Naive thymus-derived CD8-positive, alpha-beta T cell (primary cell): ENCODE results near the gene ECSIT. TPM values are rescaled to one million over a fixed set of nuclear protein-coding genes. Genes with fewer than 3 reads are reported as not detected.

ENCODE experiments used
- ATAC-seq, 2 donors: fragments of 150-1000 bp; cut with Tn5 transposase in 1 of 2; sonication (Bioruptor Pico), chemical (Tn5 transposase) in 1 of 2; 1 replicate in 1 of 2; 2 replicates in 1 of 2; pipeline ENCODE4 v1.10.0; 2021; ENCODE audit warnings: mild to moderate bottlenecking in 2 of 2, moderate library complexity in 2 of 2
- POLR2A ChIA-PET: fragments of 350-600 bp; sonication (Branson Sonifier 250); formaldehyde crosslinking; loops from one replicate; lab custom pipeline; 2021; ENCODE audit warnings: antibody characterized with exemption; lab: Charles Lee
- DNase-seq, 10 donors: peaks; one replicate each; pipeline versions ENCODE4 v3.0.0 to v3.0.0-alpha.2; 2020 to 2022
- H3K27ac Mint-ChIP-seq, 10 donors: one replicate each; pipeline ENCODE4 v1.8.0; 2020 to 2022; ENCODE audit warnings: mild to moderate bottlenecking in 10 of 10, mixed read lengths in 10 of 10, moderate library complexity in 4 of 10, inconsistent platforms in 1 of 10
- H3K27me3 Mint-ChIP-seq, 5 donors: one replicate each; pipeline ENCODE4 v1.8.0; 2021 to 2022; ENCODE audit warnings: mixed read lengths in 5 of 5
- H3K36me3 Mint-ChIP-seq, 3 donors: one replicate each; pipeline ENCODE4 v1.8.0; 2020 to 2022; ENCODE audit warnings: mixed read lengths in 3 of 3, mild to moderate bottlenecking in 2 of 3, inconsistent platforms in 1 of 3
- H3K4me1 Mint-ChIP-seq, 4 donors: one replicate each; pipeline ENCODE4 v1.8.0; 2021 to 2022; ENCODE audit warnings: mixed read lengths in 4 of 4
- H3K4me3 Mint-ChIP-seq, 10 donors: one replicate each; pipeline ENCODE4 v1.8.0; 2020 to 2022; ENCODE audit warnings: mild to moderate bottlenecking in 10 of 10, mixed read lengths in 10 of 10, moderate library complexity in 6 of 10, inconsistent platforms in 1 of 10
- H3K9me3 Mint-ChIP-seq, 9 donors: one replicate each; pipeline ENCODE4 v1.8.0; 2020 to 2022; ENCODE audit warnings: mixed read lengths in 9 of 9, mild to moderate bottlenecking in 3 of 9, inconsistent platforms in 1 of 9, moderate library complexity in 1 of 9
- polyA plus RNA-seq, 3 donors: library from polyadenylated mRNA; unstranded; fragments of 300-500 nt; fragmentation: Illumina TruSeq; gene quantifications; one replicate each; pipeline ENCODE4 v1.2.3, GENCODE V29; 2021
- total RNA-seq, 8 experiments: library from RNA in 2 of 8; stranded (reverse) in 2 of 8; gene quantifications; one replicate each; pipeline ENCODE4 v1.2.3 and lab custom pipeline; 2021 to 2026

Gene ECSIT
- total and polyA plus RNA-seq, 5 experiments from 2014 or later: 34.3 to 50.8 (median 40.1) TPM

GRCh38 chr19:11541238-11541637, 12.3 kb upstream of the ECSIT start:
- Mint-ChIP-seq H3K36me3 (no peaks in the 10 kb centered on the region), H3K27ac (no peak overlapping the region), H3K4me1 (peaks cover 0 to 11% (median 4%) of the 10 kb centered on the region in 4 donors), H3K27me3 (peaks cover 4 to 49% (median 19%) of the 10 kb centered on the region in 5 donors), H3K9me3 (no peaks in the 10 kb centered on the region), H3K4me3 (no peak overlapping the region)
- DNase-seq (no peak), ATAC-seq (no peak)
- POLR2A ChIA-PET: interaction anchor here (0.7 kb wide), 1 partner anchor 34 kb away, joined by 3 read pairs; no protein-coding TSS in a partner anchor

DNA sequence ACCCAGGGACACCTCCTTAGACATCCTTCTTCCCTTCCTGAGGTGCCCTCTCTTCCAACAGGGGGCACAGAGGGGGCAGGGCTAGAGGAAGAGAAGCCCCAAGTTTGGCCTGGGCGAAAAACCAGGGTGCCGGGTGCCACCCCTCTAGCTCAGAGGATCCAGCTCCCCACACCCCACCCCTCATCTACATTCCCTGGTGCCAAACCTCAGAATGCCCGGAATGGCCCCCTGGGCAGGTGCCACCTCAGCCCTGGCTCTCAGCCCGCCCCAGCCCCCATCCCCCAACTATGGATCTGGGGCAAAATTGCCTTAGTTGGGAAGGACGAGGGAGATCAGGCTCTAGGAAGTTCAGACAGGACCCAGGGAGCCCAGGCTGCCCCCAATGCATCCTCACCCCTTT, 11.7 kb upstream of the ECSIT start:
- no peaks in the 10 kb centered on the region for H3K9me3 Mint-ChIP-seq
- peaks cover 1 to 15% (median 5%) of the 10 kb centered on the region in 4 donors for H3K4me1 Mint-ChIP-seq
- H3K36me3 Mint-ChIP-seq: no peaks in the 10 kb centered on the region
- peaks cover 4 to 49% (median 19%) of the 10 kb centered on the region in 5 donors for H3K27me3 Mint-ChIP-seq
- H3K4me3 Mint-ChIP-seq: no peak overlapping the region
- H3K27ac Mint-ChIP-seq: no peak overlapping the region
- ATAC-seq (no peak), DNase-seq (no peak)
- POLR2A ChIA-PET: no interaction called here

DNA sequence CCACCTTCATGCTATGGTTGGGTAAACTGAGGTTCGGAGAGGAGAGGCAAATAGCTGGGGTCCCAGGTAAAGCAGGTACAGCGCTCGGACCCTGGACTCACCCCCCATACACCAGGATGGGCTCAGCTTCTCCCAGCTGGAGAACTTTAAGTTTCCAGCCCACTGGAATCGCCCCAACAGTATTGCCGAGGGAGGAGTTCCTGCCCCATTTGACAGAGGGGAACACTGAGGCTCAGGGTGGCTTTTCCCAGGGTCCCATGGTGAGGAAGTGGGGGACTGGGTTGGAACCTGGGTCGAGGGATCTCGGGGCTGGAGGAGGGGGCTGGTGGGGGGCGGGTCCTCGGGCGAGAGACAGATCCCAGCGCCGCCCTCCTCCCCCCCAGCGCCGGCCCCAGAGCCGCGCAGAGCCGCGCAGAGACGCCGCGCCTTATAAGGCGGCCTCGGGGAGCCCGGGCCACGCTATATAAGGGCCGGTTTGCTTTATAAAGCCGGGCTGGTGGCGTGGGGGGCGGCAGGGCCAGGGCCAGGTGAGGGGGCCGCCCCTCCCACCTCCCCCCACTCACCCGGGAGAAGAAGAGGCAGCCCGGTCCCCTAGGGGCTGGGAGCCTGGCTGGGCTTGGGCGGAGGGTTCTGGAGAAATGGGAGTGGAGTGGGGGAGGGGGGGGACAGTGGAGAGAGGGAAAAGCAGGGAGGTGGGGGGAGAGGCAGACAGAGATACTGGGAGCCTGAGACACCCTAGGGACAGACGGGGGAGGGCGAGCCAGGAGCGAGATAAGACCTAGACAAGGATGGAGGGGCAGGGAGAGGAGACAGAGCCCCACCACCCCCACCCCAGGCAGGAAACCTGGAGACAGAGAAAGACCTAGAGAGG, 10.8 kb upstream of the ECSIT start:
- no peaks in the 10 kb centered on the region for H3K36me3 Mint-ChIP-seq
- no peak for DNase-seq
- no peak overlapping the region for H3K4me3 Mint-ChIP-seq
- POLR2A ChIA-PET: no interaction called here
- H3K27ac Mint-ChIP-seq: no peak overlapping the region
- no peaks in the 10 kb centered on the region for H3K9me3 Mint-ChIP-seq
- no peak for ATAC-seq
- H3K4me1 Mint-ChIP-seq: peaks cover 4 to 22% (median 11%) of the 10 kb centered on the region in 4 donors
- H3K27me3 Mint-ChIP-seq: peaks cover 4 to 45% (median 19%) of the 10 kb centered on the region in 5 donors

- no peaks in the 10 kb centered on the region for H3K36me3 Mint-ChIP-seq
- peak within 1 kb of the TSS in 1 of 10 donors; percentile 56 for H3K27ac Mint-ChIP-seq
Observed at GRCh38 chr19:11538232-11539036, 9.5 kb upstream of the ECSIT start, which contains the start of gene CNN1. TSS of gene CNN1 (plus strand) at chr19:11538851. CDS start at chr19:11538928, 77 bp downstream.

DNA sequence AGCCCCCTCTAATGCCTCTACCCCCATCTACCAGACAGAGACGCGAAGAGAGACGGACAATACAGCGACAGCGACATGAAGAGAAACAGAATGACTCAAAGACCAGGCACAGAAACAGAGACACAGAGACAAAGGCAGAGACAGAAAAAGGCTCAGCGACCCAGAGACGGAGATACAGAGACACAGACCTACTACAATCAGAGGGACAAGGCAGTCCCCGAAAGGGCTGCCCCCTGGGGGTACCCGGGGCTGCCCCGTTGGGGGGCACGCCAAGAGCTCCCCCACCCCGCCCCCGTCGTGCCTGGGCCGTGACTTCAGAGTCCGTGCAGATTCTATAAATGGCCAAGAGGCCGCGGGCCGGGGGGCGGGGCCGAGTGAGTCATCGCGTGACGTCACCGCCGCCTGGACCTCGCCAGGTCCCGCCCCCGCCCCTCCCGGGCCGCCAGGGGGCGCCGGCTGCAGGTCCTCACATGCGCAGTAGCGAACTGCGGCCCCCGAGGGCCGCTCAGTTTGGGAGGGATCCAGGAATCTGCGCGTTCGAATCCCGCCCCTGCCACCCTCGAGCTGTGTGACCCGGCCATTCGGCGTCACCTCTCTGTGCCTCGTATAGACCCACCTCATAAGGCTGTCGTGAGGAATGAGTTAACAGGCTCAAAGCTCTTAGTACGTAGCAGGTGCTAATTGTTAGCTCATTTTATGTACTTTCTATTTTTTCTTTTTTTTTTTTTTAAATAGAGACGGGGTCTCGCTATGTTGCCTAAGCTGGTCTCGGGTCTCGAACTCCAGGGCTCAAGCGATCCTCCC, 7.1 kb upstream of the ECSIT start:
- peak overlapping the region; percentile 47 to 85 (median 69) for H3K4me3 Mint-ChIP-seq

More at GRCh38 chr19:11538232-11539036, 9.5 kb upstream of the ECSIT start, which contains the start of gene CNN1:
- no peak for DNase-seq
- Mint-ChIP-seq H3K27me3 (peaks cover 4 to 39% (median 15%) of the 10 kb centered on the region in 5 donors), H3K4me3 (peak within 1 kb of the TSS in 1 of 10 donors; percentile 10), H3K9me3 (no peaks in the 10 kb centered on the region), H3K4me1 (peaks cover 4 to 26% (median 13%) of the 10 kb centered on the region in 4 donors)
- no peak for ATAC-seq
- POLR2A ChIA-PET: no interaction called here

GRCh38 chr19:11534948-11535347, 6.0 kb upstream of the ECSIT start:
- H3K4me3 Mint-ChIP-seq: peak overlapping the region in 4 of 10 donors; percentile 0 to 58 (median 30)
- POLR2A ChIA-PET: interaction anchor here (0.6 kb wide), 1 partner anchor 450 kb away, joined by 3 read pairs; no protein-coding TSS in a partner anchor
- H3K4me1 Mint-ChIP-seq: peaks cover 5 to 26% (median 17%) of the 10 kb centered on the region in 4 donors

More for the DNA sequence above, 7.1 kb upstream of the ECSIT start:
- Mint-ChIP-seq H3K27me3 (peaks cover 0 to 26% (median 15%) of the 10 kb centered on the region in 5 donors), H3K4me1 (peaks cover 4 to 26% (median 15%) of the 10 kb centered on the region in 4 donors), H3K9me3 (no peaks in the 10 kb centered on the region), H3K36me3 (no peaks in the 10 kb centered on the region), H3K27ac (peak overlapping the region in 8 of 10 donors; percentile 49 to 94 (median 74))
- ATAC-seq (peak; percentile 89), DNase-seq (peak; percentile 65 to 85 (median 76))
- POLR2A ChIA-PET: interaction anchor here (0.9 to 1.2 kb wide), 6 partner anchors 11 to 161 kb away, joined by 3 to 6 read pairs (median 3); partner anchors contain the start of gene ELOF1

DNA sequence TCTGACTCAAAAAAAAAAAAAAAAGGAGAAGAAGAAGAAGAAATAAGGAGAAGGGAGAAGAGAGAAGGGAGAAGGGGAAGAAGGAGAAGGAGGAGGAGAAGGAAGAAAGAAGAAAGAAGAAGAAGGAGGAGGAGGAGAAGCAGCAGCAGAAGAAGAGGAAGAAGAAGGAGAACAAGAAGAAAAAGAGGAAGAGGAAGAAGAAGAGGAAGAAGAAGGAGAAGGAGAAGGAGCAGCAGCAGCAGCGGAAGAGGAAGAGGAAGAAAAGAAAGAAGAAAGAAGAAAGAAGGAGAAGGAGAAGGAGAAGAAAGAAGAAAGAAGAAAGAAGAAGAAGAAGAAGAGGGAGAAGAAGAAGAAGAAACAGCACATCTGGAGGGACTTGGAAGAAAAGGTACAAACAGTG, 5.6 kb upstream of the ECSIT start:
- Mint-ChIP-seq H3K9me3 (no peaks in the 10 kb centered on the region), H3K27me3 (peaks cover 0 to 14% (median 9%) of the 10 kb centered on the region in 5 donors), H3K27ac (peak overlapping the region in 7 of 10 donors; percentile 1 to 94 (median 55)), H3K4me1 (peaks cover 5 to 26% (median 17%) of the 10 kb centered on the region in 4 donors), H3K36me3 (no peaks in the 10 kb centered on the region), H3K4me3 (peak overlapping the region in 4 of 10 donors; percentile 0 to 58 (median 30))
- POLR2A ChIA-PET: interaction anchor here (0.6 to 1.2 kb wide), 2 partner anchors 29 to 450 kb away, joined by 3 read pairs; partner anchors contain the start of gene ZNF653
- ATAC-seq (no peak), DNase-seq (no peak)

More at GRCh38 chr19:11534948-11535347, 6.0 kb upstream of the ECSIT start:
- Mint-ChIP-seq H3K27me3 (peaks cover 0 to 18% (median 9%) of the 10 kb centered on the region in 5 donors), H3K27ac (peak overlapping the region in 7 of 10 donors; percentile 15 to 94 (median 55)), H3K36me3 (no peaks in the 10 kb centered on the region), H3K9me3 (no peaks in the 10 kb centered on the region)
- ATAC-seq (no peak), DNase-seq (no peak)

DNA sequence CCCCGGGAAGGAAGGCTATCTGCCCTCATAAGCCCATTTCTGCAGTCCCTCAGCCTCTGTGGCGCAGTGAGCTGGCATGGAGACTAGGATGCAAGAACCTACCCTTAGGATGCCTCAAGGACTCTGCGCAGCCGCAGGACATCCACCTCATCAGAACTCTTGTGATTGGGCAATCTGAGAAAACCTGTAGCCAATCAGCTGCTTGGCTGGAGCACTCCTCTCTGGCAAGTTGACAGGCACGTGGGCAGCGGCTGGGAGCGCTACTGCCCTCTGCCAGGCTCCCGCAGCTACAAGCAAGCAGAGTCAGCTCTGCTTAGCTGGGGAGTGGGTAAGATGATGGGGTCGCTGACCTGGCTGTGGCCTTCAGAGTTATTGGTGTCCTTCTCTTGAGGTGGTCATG, 1.5 kb upstream of the ECSIT start:
- peak in 4 of 10 donors; percentile 7 to 23 (median 13) for DNase-seq
- Mint-ChIP-seq H3K4me3 (peak overlapping the region in 2 of 10 donors; percentile 20 to 22), H3K36me3 (peaks cover 0 to 4% (median 0%) of the 10 kb centered on the region in 3 donors), H3K27me3 (no peaks in the 10 kb centered on the region), H3K27ac (peak overlapping the region in 1 of 10 donors; percentile 38), H3K9me3 (no peaks in the 10 kb centered on the region), H3K4me1 (peaks cover 16 to 35% (median 26%) of the 10 kb centered on the region in 4 donors)
- ATAC-seq: no peak
- POLR2A ChIA-PET: no interaction called here

GRCh38 chr19:11519138-11519537, 9.8 kb downstream of the ECSIT start:
- ATAC-seq (no peak), DNase-seq (no peak)
- H3K4me3 Mint-ChIP-seq: no peak overlapping the region
- H3K27me3 Mint-ChIP-seq: no peaks in the 10 kb centered on the region
- H3K36me3 Mint-ChIP-seq: peaks cover 0 to 71% (median 8%) of the 10 kb centered on the region in 3 donors
- no peaks in the 10 kb centered on the region for H3K9me3 Mint-ChIP-seq
- no peak overlapping the region for H3K27ac Mint-ChIP-seq
- H3K4me1 Mint-ChIP-seq: peaks cover 0 to 8% (median 1%) of the 10 kb centered on the region in 4 donors
- POLR2A ChIA-PET: interaction anchor here (0.7 kb wide), 1 partner anchor 14 kb away, joined by 5 read pairs; the partner anchor contains the start of gene ZNF653

GRCh38 chr19:11513946-11514345, 15.0 kb downstream of the ECSIT start:
- no peak overlapping the region for H3K27ac Mint-ChIP-seq

GRCh38 chr19:11510444-11510843, 18.5 kb downstream of the ECSIT start:
- ATAC-seq (no peak), DNase-seq (no peak)
- peaks cover 0 to 45% (median 5%) of the 10 kb centered on the region in 3 donors for H3K36me3 Mint-ChIP-seq
- H3K4me1 Mint-ChIP-seq: peaks cover 0 to 5% (median 5%) of the 10 kb centered on the region in 4 donors
- H3K4me3 Mint-ChIP-seq: no peak overlapping the region
- H3K27me3 Mint-ChIP-seq: peaks cover 0 to 2% (median 0%) of the 10 kb centered on the region in 5 donors
- H3K9me3 Mint-ChIP-seq: no peaks in the 10 kb centered on the region
- POLR2A ChIA-PET: interaction anchor here (0.6 kb wide), 2 partner anchors 10 to 1112 kb away, joined by 3 to 6 read pairs; no protein-coding TSS in a partner anchor
- no peak overlapping the region for H3K27ac Mint-ChIP-seq

More at GRCh38 chr19:11513946-11514345, 15.0 kb downstream of the ECSIT start:
- Mint-ChIP-seq H3K4me1 (no peaks in the 10 kb centered on the region), H3K27me3 (no peaks in the 10 kb centered on the region), H3K4me3 (no peak overlapping the region), H3K9me3 (no peaks in the 10 kb centered on the region), H3K36me3 (peaks cover 0 to 71% (median 11%) of the 10 kb centered on the region in 3 donors)
- no peak for ATAC-seq
- POLR2A ChIA-PET: no interaction called here
- DNase-seq: no peak
